CD4-positive, alpha-beta T cell treated with Interleukin-15 for 4 hours (primary cell): ENCODE measurements around the gene RNF7.
"Not testable (repeated sequence)": the region's sequence is repeated elsewhere in the genome, so short reads cannot be mapped to it uniquely, and the experiment has no call there.

Experiments
- DNase-seq: peaks from one replicate; pipeline ENCODE4 v3.0.0-alpha.2; 2020; ENCODE audit warnings: low spot score

Gene RNF7

DNA sequence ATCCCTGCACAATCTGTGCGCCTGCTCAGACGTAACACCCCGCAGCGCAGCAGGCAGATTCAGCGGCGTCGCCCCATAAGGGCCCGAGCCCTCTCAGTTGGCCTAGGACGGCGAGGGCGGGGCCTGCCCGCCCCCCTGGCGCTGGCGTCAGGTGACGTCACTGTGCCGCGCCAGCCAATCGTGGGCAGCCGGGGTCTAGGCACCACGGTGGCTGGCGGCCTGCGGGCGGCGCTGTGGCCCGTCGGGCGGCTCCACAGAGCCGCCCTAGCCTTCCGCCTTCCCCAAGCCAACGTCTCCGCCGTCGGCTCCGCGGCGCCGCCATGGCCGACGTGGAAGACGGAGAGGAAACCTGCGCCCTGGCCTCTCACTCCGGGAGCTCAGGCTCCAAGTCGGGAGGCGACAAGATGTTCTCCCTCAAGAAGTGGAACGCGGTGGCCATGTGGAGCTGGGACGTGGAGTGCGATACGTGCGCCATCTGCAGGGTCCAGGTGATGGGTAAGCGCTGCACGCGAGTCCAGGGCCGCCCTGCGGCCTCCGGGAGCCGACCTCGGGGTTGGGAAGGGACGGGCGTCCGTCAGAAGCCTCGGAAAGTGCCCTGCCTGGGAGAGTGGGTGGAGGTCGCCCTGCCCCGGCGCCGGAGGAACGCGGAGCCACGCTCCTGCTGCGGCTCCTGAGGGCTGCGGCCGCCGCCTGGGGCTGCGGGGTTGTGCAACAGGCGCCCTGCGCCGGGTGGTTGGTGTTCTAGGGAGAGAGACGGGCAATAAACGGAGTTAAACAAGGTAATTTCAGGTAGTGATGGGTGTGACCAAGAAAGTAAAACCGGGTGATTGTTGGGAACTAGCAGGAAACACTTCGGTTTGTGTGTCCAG lies at the start of gene RNF7:
TSS of gene RNF7 (plus strand) at position 277 of the 869 bp plus-strand sequence. CDS start at position 321, 44 bp downstream.
- DNase-seq: peak; percentile 98

GRCh38 chr3:141690431-141691072 lies 47.5 kb upstream of the RNF7 start:
- no peak for DNase-seq

DNA sequence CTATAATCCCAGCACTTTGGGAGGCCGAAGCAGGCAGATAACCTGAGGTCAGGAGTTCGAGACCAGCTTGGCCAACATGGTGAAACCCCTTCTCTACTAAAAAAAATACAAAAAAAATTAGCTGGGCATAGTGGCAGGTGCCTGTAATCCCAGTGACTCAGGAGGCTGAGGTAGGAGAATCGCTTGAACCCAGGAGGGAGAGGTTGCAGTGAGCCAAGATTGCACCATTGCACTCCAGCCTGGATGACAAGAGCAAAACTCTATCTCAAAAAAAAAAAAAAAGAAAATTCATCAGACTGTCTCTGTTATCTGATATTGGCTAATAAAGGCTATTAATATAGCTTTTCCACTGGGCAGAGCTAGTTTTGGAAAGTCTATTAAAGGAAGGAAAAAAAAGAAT lies 46.6 kb upstream of the RNF7 start:
- DNase-seq: not testable (repeated sequence)

DNA sequence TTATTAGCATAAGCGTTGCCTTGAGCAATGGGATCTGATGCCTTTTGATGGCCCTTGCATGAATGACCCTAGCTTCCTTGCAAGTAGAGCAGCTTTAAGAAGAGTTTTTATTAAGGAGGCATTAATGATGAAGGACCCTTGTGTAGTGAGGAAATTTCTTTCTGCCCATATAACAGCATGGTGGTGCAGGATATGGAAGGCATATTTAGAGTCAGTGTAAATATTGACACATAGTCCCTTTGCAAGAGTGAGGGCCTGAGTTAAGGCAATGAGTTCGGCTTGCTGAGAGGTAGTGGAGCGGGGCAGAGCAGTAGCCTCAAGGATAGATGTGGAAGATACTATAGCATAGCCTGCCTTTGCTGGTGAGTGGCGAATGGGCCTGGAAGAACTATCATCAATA lies 45.1 kb upstream of the RNF7 start:
- DNase-seq: not testable (repeated sequence)

GRCh38 chr3:141699324-141699723 lies 38.8 kb upstream of the RNF7 start:
- no peak for DNase-seq

- no peak for DNase-seq
Observed at GRCh38 chr3:141699897-141700296, 38.2 kb upstream of the RNF7 start.

DNA sequence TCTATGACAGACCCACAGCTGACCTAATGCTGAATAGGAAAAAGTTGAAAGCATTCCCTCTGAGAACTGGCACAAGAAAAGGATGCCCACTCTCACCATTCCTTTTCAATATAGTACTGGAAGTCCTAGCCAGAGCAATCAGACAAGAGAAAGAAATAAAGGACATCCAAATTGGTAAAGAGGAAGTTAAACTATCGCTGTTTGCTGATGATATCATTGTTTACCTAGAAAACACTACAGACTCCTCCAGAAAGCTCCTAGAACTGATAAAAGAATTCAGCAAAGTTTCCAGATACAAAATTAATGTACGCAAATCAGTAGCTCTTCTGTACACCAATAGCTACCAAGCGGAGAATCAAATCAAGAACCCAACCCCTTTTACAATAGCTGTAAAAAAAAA lies 34.7 kb upstream of the RNF7 start:
- not testable (repeated sequence) for DNase-seq

DNA sequence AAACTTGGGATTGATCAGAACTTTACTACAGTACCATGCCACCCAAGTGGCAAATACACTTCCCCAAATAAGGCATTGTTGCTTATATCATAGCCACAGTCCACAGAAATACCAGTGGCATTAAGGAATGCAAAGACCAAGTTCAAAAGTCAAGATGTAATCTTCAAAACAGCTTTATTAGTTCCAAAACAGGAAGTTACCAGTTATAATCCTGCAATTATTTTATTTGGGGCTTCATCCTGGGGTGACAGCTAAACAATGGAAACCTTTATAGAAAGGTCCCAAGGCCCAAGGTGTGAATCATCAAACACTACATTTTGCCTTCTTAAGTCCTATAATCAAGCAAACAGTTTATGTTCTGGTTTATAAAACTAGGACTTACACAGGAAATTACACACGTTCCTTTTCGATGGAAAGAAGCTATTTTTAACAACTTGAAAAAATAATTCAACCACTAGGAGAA lies 30.3 kb upstream of the RNF7 start:
- DNase-seq: no peak

DNA sequence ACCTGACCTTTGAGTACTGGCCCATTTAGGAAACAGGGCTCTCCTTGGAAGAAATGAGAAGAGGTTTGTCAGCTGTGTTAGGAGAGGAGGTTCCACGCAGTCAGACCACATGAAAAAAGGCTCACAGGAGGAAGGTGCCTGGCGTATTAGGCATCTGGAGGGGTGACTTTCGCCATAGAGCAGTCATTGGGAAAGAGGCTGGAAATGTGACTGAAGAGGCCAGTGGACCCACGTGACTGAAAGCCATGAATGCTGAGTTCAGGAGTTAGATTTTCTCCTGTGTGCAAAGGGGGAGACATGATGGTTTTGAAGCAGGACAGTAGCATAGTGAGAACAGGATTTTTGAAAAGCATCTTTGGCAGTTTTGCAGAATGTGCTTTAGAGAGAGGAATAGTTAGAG lies 29.7 kb upstream of the RNF7 start:
- no peak for DNase-seq

DNA sequence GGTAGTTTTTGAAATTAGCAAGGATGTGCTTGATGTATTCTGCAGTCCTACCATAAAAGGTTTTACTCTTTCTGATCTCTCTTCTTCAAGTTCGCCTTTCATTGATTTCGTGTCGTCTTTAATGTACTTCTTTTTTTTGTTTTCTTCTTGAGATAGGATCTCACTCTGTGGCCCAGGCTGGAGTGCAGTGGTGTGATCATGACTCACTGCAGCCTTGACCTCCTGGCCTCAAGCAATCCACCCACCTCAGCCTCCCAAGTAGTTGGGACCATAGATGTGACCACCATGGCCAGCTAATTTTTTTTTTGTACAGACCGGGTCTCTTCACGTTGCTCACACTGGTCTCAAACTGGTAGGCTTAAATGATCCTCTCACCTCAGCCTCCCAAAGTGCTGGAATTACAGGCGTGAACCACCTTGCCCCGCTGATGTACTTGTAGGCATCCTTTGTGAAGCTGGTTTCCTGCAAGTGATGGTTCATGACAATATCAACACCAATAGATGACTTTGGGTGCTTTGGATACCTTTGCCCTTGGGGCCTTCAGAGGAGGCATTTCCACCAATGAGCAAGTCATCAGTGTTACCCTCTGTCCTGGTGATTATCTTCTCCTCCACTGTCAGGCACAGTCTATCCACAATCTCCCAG lies 28.9 kb upstream of the RNF7 start:
- no peak for DNase-seq

DNA sequence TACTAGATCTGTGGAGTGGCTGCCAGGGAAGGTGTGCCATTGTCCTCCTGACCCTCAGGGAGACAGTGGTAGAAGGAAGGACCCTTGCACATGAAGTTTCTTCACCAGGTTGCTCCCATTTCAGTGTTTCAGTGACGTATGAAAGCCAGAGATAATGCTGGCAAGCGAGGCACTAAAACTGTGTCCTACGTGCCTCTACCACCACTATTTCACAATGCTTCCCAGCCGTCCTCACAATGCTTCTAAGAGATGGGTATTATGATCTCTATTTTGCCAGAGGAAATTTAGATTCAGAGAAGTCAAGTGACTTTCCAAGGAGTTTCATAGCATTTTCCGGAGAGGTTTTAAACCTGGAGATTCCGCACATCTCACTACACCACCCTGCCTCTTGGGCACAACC lies 28.0 kb upstream of the RNF7 start:
- no peak for DNase-seq

DNA sequence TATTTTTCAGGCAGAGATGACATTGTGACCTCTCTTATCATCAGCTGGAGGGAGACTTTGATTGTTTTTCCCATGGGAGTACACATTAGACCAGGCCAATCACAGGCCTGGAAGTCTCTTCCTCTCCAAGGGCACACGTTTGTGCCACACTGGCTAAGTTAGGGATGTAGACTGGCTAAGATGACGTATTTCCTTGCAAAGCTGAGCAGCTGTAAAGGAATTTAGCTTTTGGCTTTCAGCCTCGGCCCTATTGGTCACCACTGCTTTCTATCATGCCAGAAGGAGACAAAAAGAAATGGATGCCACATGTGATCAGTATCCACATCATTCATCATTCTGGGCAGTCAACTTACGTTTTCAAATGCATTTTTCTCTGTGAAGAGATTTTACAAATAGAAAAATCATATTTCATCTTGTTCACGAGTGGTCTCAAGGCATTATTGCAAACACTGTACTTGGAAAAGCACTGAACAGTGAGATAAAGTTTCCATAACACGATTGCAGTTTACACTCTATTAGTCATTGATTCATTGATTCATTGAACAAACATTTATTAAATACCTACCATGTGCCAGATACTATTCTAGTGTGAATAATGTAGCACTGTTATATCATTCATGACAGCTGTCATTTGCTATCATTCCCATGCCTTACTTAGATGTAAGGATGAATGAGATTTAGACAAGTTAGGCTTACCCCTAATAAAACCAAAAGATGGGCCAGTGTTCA lies 27.0 kb upstream of the RNF7 start:
- no peak for DNase-seq

- DNase-seq: no peak
Observed at GRCh38 chr3:141714671-141715070, 23.4 kb upstream of the RNF7 start.

GRCh38 chr3:141722081-141722480 lies 16.0 kb upstream of the RNF7 start:
- DNase-seq: no peak

DNA sequence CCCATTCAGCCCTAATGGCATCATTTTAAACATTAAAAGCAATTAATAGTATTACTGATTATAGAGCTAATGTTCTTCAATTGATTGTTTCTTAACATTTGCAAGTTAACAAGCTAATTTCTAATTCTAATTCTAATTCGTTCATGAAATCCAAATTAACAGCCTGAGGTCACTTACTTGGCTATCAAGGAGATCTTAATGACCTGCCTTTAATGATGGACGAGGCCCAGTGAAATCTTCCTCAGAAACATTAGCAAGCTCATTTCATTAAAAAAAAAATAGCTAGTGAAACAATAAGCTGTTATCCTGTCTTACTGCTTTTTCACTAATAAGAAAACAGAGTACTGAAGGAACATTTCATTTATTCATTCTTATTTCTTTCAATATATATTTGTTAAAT lies 15.4 kb upstream of the RNF7 start:
- no peak for DNase-seq

DNA sequence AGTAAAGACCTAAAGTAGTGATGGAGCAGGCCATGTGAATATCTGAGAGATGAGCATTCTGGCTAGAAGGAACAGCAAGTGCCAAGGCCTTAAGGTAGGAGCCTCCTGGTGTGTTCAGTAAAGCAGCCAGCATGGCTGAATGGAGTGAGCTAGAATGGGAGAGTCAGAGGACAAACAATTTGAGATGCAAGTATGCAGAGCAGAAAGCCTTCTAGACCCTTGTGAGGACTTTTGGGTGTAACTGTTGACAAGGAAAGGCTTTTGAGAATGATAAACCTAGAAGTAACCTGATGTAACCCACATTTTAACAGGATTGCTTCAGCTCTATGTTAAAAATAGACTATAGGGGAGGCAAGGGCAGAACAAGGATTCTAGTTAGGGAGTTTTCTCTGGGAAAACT lies 14.8 kb upstream of the RNF7 start:
- DNase-seq: no peak

DNA sequence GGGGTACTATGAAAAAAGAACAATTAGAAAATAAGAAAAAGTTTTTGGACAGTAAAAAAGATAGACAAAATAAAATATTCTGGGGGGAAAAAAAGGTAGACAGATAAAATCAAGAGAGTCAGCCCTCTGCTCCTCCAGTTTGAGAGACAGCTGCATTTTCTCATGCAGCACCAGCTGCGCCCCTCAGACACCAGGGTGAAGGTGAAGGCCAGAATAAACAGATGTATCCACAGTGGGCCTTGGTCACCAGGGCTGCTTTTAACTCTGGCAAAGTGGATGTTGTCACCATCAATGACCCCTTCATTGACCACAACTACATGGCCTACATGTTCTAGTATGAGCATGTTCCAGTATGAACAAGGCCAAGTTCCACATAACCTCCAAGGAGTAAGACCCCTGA lies 13.9 kb upstream of the RNF7 start:
- no peak for DNase-seq

GRCh38 chr3:141725036-141725435 lies 13.1 kb upstream of the RNF7 start:
- DNase-seq: no peak

- no peak for DNase-seq
Observed at GRCh38 chr3:141726483-141726882, 11.6 kb upstream of the RNF7 start.

DNA sequence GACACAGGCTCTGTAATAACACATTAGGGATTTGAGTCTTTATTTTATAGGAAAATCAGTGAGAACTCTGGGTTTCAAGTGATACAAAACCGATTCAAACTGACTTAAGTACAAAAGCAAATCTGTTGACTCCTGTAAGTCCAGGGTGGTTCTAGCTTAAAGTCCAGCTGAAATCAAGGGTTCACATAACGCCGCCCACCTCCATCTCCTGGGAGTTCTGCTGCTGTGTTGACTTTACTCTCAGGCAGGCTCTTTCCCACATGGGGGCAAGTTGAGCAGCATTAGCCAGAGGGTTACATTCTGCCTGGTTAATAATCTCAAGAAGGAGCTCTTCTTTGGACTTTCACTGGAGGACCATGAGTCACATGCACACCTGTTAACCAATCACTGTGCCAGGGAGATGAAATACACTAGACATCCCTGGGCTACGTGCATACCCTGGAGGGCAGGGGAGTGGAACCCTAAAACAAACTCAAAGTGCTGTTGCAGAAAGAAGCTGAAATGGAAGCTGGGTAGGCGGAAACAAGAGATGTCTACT lies 9.7 kb upstream of the RNF7 start:
- no peak for DNase-seq

DNA sequence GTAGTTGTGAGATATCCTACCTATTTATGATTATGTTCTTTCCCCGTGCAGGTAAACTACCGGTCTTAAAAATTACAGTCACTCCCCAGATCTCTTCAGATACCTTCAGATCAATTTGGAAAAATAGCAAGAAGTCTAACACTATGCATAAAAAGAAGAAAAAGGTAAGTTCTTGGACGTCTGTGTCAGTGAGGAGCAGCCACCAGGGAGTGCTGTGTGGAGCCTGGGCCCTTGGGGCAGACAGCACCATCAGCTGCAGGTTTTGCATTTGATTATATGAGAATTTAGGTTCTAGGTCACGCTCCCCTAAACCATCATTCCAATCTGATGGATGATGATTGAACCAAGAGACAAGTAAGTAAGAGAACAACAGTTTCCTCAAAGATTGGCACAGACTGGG lies 8.9 kb upstream of the RNF7 start:
- no peak for DNase-seq

DNA sequence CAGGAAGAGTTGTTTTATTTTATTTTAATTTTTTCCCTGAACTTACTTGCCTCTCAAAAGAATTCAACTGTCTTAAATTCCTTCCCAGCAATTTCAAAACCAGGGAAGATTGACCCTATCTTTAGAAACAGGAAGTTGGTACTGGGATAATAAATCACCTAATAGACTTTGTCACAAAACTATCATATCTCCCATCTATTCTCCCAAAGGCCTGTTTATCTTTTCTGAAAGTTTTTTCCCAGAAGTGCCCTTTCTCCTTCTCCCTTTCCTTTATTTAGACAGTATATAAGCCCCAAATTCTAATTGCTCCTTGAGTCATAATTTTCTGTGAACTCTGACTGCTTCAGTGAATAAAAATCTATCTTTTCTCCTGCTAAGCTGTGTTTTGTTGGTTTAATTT lies 2.9 kb upstream of the RNF7 start:
- DNase-seq: no peak
